ENCODE results near the gene SMIM41.

GRCh38 chr12:52083638-52083996 lies 4.1 kb downstream of the SMIM41 start:
- no peak for TF ChIP-seq EZH2 (IDR thresholded peaks at IDR 0.05; ENCODE audit: low read depth)
- TF ChIP-seq CTCF (conservative IDR thresholded peaks at IDR 0.05) = 0 out of 2 replicates have a peak, but pooled peaks have one; percentile 54
